BLaER1 (cell line): ENCODE results near the gene WDSUB1.

Experiments
- H3K27ac ChIP-seq: shearing (Covaris generic); formaldehyde crosslinking; 2 replicates; pipeline ENCODE4 v1.8.1; 2022
- H3K27me3 ChIP-seq: shearing (Covaris generic); formaldehyde crosslinking; 2 replicates; pipeline ENCODE4 v1.8.1; 2022
- H3K36me3 ChIP-seq: shearing (Covaris generic); formaldehyde crosslinking; 2 replicates; pipeline ENCODE4 v1.8.1; 2022
- H3K4me1 ChIP-seq: shearing (Covaris generic); formaldehyde crosslinking; 2 replicates; pipeline ENCODE4 v1.8.1; 2022
- H3K4me2 ChIP-seq: shearing (Covaris generic); formaldehyde crosslinking; 2 replicates; pipeline ENCODE4 v1.8.1; 2022
- H3K4me3 ChIP-seq: shearing (Covaris generic); formaldehyde crosslinking; 2 replicates; pipeline ENCODE4 v1.8.1; 2022
- H3K9ac ChIP-seq: shearing (Covaris generic); formaldehyde crosslinking; 2 replicates; pipeline ENCODE4 v1.8.1; 2022
- H3K9me3 ChIP-seq: shearing (Covaris generic); formaldehyde crosslinking; 2 replicates; pipeline ENCODE4 v1.8.1; 2022
- H4K20me1 ChIP-seq: shearing (Covaris generic); formaldehyde crosslinking; 2 replicates; pipeline ENCODE4 v1.8.1; 2022
- Cebpa-rat ChIP-seq: shearing (Covaris generic); IDR thresholded peaks from 2 replicates; pipeline ENCODE4 v1.8.1; 2022

Gene WDSUB1

DNA sequence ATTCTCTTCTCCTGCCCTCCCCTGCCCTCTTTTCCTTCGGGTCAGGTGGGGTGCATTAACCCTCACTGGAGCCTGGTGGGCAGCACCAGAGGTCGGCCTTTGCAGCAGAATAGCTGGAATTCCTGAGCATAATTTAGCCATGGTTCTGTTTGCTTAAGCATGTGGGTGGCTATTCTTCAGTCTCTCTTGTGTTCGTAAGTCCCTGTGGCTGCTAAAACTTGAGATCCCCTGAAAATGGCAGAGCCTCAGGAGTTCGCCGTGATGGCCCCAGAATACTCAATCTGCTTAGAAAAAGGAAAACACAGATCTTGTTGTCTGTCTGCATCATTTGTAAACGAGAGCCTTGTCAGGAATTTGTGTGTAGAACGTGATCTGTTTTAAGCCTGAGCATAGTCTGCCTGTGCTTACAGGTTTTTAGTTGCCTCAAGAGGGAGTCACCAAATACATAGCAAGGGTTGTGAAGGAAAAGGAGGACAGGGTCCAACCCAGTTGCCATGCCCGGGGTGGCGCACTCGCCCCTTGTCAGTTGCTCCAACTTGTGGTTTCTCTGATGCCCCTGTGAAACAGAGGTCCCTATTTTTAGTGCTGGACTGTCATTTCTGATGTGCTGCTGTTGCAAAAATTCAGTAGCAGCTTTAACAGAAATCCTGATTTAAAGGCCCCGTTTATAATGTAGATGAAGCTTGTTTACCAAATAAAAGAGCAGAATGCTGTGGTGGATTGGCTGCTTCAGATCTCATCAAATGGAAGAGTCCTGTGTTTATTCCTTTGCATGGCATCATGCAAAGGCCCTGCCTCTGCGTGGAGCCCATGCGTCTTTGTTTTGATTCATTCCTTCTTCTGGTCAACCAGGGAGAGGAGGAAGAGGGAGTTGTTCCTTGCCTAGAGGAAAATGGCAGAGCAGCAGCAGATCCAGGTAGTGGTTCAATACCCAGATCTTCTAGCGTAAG, 74.8 kb downstream of the WDSUB1 start:
- peaks cover 5% of the 10 kb centered on the region; the same call in 1 of the 2 replicates for H3K9me3 ChIP-seq
- peak overlapping the region; percentile 57; the same call in 1 of the 2 replicates for H3K9ac ChIP-seq
- no peaks in the 10 kb centered on the region for H3K36me3 ChIP-seq
- no peaks in the 10 kb centered on the region for H3K27me3 ChIP-seq
- H3K4me3 ChIP-seq = peak overlapping the region; percentile 19; the same call in 1 of the 2 replicates
- no peak for TF ChIP-seq Cebpa-rat
- peak overlapping the region; percentile 77 for H3K27ac ChIP-seq
- H3K4me1 ChIP-seq = peaks cover 70% of the 10 kb centered on the region
- H3K4me2 ChIP-seq = peak overlapping the region; percentile 65
- no peaks in the 10 kb centered on the region for H4K20me1 ChIP-seq

DNA sequence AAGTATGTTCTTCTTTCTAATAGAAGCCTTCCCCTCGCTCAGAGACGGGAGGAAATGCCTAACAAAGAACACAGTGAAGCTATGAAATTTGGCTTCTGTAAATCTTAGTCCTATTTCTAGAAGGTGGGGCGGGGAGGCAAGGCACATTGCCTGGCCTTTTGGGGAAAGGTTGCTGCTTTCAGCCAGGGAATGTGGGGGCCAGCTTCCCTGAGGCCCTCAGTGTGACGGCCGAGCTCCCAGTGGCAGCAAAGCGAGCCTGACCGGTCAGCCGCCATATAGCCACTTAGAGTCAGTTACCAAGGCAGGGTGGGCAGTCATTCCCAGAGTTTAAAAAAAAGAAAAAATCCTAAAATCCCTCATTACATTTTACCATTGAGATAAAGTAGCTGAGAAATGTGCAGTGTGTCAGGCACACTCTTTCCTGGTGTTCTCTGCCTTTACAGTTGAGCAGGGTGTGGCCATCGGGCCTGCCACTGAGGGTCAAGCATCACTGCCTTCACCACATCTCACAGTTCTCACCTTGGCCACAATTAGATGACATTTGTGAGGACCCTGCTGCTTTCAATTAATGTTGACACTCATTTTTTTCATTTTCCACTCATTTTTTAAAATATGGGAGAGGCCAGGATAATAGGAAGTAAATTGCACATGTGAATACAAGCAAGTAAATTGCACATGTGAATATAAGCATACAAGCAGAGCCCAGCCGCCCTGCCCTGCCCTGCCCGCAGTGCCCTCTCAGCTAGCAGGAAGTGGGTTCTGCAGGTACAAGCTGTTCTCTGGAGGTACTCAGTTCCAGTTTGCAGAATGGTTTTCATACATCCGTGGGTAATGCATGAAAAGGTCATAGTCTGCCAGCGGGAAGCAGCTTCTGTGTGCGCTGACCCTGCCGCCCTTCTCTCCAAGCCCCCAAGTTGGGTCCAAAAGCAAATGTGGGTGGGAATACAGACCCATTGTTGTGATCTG, 76.9 kb downstream of the WDSUB1 start:
- Histone ChIP-seq H3K9ac (no peak overlapping the region), H3K4me3 (no peak overlapping the region), H3K27ac (peak overlapping the region; percentile 28; the same call in 1 of the 2 replicates), H3K9me3 (no peaks in the 10 kb centered on the region), H3K36me3 (no peaks in the 10 kb centered on the region), H4K20me1 (no peaks in the 10 kb centered on the region), H3K4me2 (peak overlapping the region; percentile 56), H3K27me3 (no peaks in the 10 kb centered on the region), H3K4me1 (peaks cover 73% of the 10 kb centered on the region)
- TF ChIP-seq Cebpa-rat = no peak

DNA sequence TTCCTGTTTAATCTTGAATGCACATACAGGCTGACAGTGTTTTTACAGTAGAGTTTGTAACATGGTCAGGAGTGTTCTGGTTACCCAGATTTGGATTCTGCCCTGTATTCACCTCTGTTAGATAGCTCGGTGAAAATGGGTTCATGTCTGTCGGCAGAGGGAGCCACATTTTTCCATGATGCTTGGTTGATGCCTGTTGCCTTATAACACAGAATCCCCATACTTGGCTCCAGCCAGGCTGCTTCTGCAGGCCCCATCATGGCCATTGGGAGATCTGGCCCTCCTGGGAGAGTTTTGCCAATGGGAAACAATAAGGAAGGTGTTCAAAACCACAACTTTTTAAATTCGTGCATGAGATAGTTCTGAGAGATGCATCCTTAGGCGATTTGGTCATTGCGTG, 78.1 kb downstream of the WDSUB1 start:
- Histone ChIP-seq H4K20me1 (no peaks in the 10 kb centered on the region), H3K4me1 (peaks cover 62% of the 10 kb centered on the region), H3K27me3 (no peaks in the 10 kb centered on the region), H3K9me3 (no peaks in the 10 kb centered on the region), H3K27ac (no peak overlapping the region), H3K4me2 (no peak overlapping the region), H3K9ac (no peak overlapping the region), H3K4me3 (no peak overlapping the region), H3K36me3 (no peaks in the 10 kb centered on the region)
- no peak for TF ChIP-seq Cebpa-rat

DNA sequence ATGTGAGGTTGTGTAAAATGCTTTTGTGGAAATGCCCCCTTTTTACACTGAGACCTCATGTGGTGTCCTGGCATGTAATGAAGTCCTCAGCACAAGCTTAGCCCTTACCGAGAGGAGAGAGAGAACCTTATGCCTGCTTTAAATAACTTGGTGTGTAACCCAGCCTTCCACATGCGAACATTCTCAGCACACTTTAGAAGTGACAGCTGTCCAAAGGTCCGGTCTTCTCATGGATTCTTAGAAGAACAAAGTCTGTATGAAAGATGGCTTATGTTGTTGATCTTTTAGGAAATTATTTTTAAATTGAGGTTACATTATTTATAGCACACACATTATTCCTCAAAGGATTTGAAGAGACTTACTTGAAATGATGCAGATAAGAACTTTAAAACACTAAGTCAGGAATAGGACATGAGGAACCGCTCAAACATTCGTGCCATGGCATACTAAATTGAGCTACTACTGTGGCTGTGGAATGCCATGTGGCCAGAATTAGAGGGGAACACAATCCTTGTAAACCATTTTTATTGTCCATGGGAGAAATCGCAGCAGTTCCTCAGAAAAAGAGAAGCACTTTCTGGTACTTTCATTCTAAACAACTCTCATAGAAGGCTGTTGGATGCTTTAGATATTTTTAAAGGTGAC, 79.6 kb downstream of the WDSUB1 start:
- no peak overlapping the region for H3K4me3 ChIP-seq
- H3K36me3 ChIP-seq = no peaks in the 10 kb centered on the region
- H3K9ac ChIP-seq = no peak overlapping the region
- peaks cover 46% of the 10 kb centered on the region for H3K4me1 ChIP-seq
- TF ChIP-seq Cebpa-rat = no peak
- no peak overlapping the region; the same call in 1 of the 2 replicates for H3K27ac ChIP-seq
- no peaks in the 10 kb centered on the region for H3K9me3 ChIP-seq
- 0 out of 2 replicates have a peak overlapping the region, but pooled peaks have one; percentile 0 for H3K4me2 ChIP-seq
- no peaks in the 10 kb centered on the region for H3K27me3 ChIP-seq
- no peaks in the 10 kb centered on the region for H4K20me1 ChIP-seq

DNA sequence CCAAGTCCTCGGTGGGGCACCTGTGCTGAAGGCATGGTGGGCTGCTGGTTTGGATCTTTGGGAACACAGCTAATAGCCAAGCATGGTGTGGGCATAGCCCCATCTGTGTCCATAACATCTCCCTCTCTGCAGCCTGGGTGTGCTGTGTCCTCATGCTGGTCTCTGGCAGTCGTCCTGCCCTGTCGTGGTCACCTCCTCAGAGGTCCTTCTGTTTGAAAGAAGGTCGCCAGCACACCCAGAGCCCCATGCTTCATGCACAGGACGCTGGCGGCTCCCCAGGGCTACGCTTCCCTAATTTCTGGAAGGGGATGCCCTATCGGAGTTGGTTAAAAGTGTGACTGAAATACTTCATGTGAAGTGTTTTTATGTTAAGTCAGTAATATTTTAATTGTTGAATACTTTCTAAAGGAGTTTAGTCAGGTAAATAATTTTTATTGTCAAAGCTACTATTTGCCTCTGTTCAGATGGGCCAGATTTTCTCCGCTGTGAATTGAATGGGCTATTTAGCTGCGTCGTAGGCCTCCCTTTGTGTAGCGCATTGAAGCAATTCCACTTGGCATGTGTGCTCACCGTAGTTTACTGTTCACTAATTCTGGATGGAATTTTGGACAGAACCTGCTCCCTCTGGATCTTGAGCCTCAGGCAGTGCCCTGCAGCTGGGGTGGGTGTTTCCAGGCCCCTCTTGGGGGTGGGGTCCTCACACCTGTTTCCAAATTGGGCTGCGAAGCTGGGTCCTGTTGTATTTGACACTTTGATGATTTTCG, 81.9 kb downstream of the WDSUB1 start:
- Histone ChIP-seq H3K27ac (no peak overlapping the region), H3K4me1 (peaks cover 34% of the 10 kb centered on the region), H3K36me3 (no peaks in the 10 kb centered on the region), H4K20me1 (no peaks in the 10 kb centered on the region), H3K9ac (no peak overlapping the region), H3K4me2 (no peak overlapping the region), H3K4me3 (no peak overlapping the region), H3K27me3 (no peaks in the 10 kb centered on the region), H3K9me3 (no peaks in the 10 kb centered on the region)
- no peak for TF ChIP-seq Cebpa-rat

DNA sequence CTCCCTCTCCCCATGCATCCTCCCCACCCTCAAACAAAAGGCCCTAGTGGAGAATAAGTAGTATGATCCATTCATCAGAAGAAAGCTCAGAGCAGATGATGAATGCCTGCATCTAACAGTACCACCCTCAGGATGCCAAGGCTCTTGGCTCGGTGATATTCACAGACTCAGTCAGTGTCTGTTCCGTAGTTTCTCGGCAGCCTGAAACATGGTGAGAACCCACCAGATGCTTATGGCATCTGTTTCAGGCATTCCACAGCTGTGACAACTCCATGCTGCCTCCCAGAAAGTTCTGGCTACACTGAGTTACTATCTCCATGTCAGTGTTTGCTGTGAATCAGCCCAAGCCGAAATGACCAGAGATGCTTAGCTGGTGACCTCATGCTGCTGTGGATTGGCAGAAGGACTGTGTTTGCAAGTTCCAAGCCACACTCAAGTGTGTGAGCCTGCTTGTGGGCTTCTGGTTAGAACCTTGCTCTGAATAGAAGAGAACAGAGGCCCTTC, 83.9 kb downstream of the WDSUB1 start:
- Histone ChIP-seq H3K27me3 (no peaks in the 10 kb centered on the region), H3K4me2 (no peak overlapping the region), H3K9me3 (no peaks in the 10 kb centered on the region), H3K36me3 (no peaks in the 10 kb centered on the region), H3K4me1 (peaks cover 21% of the 10 kb centered on the region), H3K4me3 (no peak overlapping the region), H3K9ac (no peak overlapping the region), H4K20me1 (no peaks in the 10 kb centered on the region), H3K27ac (no peak overlapping the region)
- TF ChIP-seq Cebpa-rat = no peak

DNA sequence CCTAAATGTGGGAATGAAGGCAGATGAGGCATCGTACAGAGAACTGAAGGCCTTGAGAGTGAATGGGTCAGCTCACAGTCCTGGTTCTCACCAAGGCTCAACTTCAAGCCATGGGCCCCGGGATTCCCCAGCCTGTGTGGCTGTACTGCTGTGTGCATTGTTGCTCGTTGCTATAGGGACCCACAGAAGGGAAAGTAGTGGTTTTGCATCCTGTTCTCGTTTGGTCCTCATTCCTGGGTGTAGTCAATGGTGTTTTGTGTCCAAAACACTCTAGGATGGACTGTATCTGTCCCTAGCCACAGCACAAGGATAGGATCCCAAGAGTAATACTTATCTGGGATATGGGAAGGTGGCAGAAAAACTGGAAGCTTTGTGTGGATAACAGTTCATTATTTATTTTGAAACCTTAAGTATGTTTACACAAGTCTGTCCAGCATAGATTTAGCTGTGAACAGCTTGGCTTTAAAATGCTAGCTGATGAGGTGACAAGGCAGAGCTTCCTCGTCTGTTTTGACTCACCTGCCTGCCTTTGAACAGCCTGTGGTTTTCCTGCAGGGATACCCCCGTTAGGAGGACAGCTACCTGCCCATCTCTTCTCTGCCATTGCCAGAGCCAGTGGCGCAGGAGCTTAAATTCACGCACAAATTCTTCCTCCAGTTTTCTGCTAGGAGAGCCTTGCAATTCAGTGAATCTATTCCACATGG, 85.0 kb downstream of the WDSUB1 start:
- no peaks in the 10 kb centered on the region for H3K9me3 ChIP-seq
- no peak for TF ChIP-seq Cebpa-rat
- H3K4me1 ChIP-seq = peaks cover 10% of the 10 kb centered on the region
- no peaks in the 10 kb centered on the region for H4K20me1 ChIP-seq
- H3K27me3 ChIP-seq = no peaks in the 10 kb centered on the region
- H3K9ac ChIP-seq = no peak overlapping the region
- no peak overlapping the region for H3K4me3 ChIP-seq
- no peak overlapping the region for H3K4me2 ChIP-seq
- H3K36me3 ChIP-seq = no peaks in the 10 kb centered on the region
- H3K27ac ChIP-seq = no peak overlapping the region

DNA sequence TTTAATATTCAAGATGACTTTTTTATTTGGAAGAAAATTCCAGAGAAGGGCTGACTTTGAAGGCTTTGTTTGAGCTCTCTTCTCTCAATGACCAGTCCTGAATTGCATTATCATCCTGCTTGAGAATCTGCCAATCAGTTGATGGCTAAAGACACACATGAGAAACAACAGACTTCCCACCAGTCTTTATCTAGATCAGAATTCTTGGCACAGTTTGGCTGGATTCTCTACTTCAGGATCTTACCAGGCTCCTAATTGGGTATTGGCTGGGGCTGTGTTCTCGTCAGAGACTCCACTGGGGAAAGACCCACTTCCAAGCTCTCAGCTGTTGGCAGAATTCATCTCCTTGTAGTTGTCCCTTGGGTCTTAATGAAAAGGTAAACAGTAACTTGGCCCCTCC, 86.0 kb downstream of the WDSUB1 start:
- no peaks in the 10 kb centered on the region for H3K9me3 ChIP-seq
- no peak overlapping the region for H3K9ac ChIP-seq
- no peak overlapping the region for H3K27ac ChIP-seq
- no peaks in the 10 kb centered on the region for H3K27me3 ChIP-seq
- H3K36me3 ChIP-seq = no peaks in the 10 kb centered on the region
- TF ChIP-seq Cebpa-rat = no peak
- H3K4me1 ChIP-seq = peaks cover 14% of the 10 kb centered on the region; the same call in 1 of the 2 replicates
- no peaks in the 10 kb centered on the region for H4K20me1 ChIP-seq
- no peak overlapping the region for H3K4me2 ChIP-seq
- no peak overlapping the region for H3K4me3 ChIP-seq
